Stomach (tissue), 4 donors: ENCODE results near the gene PHOX2A.

Experiments used
- CTCF ChIP-seq, 7 experiments: fragments of 450-650 bp in 4 of 7; fragments of 200-600 bp in 3 of 7; sonication (generic) in 3 of 7; IDR thresholded peaks; one replicate each; pipeline ENCODE4 v1.5.1; 2016 to 2019; ENCODE audit warnings: antibody characterized with exemption in 7 of 7, control low read depth in 2 of 7, mild to moderate bottlenecking in 1 of 7
- EP300 ChIP-seq: sonication (generic); formaldehyde crosslinking; IDR thresholded peaks from one replicate; pipeline ENCODE4 v1.6.1; 2017; ENCODE audit warnings: antibody characterized with exemption
- POLR2A ChIP-seq, 4 donors: fragments of 450-650 bp; IDR thresholded peaks; one replicate each; pipeline ENCODE4 v1.6.1; 2016; ENCODE audit warnings: antibody characterized with exemption in 4 of 4, control low read depth in 2 of 4, mild to moderate bottlenecking in 1 of 4, moderate library complexity in 1 of 4

DNA sequence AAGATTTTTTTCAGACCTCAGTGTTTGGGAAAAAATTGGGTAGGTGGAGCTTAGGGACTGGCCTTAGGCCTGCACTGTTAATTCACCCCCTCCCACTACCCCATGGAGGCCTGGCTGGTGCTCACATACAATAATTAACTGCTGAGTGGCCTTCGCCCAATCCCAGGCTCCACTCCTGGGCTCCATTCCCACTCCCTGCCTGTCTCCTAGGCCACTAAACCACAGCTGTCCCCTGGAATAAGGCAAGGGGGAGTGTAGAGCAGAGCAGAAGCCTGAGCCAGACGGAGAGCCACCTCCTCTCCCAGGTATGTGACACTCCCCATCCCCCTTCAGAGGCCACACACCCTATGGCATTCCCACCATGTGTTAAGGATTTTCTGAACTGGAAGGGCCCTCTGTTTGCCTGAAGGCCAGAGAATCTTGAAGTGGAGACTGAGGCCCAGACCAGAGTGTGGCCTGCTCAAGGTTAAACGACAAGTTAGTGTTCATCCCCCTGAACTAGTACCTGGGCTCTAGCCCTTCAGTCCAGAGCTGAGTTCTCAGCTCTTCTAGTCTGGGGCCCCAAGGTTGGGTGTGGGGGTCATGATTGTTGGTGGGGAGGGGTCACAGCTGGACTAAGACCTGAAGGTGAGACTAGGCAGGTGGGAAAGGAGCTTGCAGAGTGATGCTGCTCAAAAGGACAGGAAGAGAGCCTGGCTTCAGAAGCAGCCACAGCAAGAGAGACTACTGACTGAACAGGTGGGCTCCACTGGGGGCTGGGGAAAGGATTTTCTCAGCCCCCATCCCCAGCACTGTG is 54.3 kb downstream of the PHOX2A start:
- TF ChIP-seq EP300 (no peak), POLR2A (IDR thresholded peaks at IDR 0.05) (no peak), CTCF (IDR thresholded peaks at IDR 0.05) (no peak)
